SK-N-SH (cell line): Measurements from ENCODE around the gene SERINC1. TPM values are rescaled to one million over a fixed set of nuclear protein-coding genes. Genes with fewer than 3 reads are reported as not detected.
"Not testable (repeated sequence)": the region's sequence is repeated elsewhere in the genome, so short reads cannot be mapped to it uniquely, and the experiment has no call there.

Experiments
- CTCF ChIA-PET: fragments of 300-600, 350-600 bp; formaldehyde crosslinking; extraction: SDS; loops from one replicate; lab custom pipeline; 2021; lab: Yijun Ruan, JAX
- POLR2A ChIA-PET: fragments of 350-600 bp; sonication (Branson Sonifier 250); formaldehyde crosslinking; extraction: SDS; loops from one replicate; lab custom pipeline; 2020; ENCODE audit warnings: antibody characterized with exemption, inconsistent platforms; lab: Yijun Ruan, JAX
- DNase-seq: peaks from one replicate; pipeline ENCODE4 v3.0.0; 2012
- H2AFZ ChIP-seq: fragments of 200-600 bp; sonication (generic); 2 replicates; pipeline ENCODE4 v1.8.1; 2016; ENCODE audit warnings: antibody characterized with exemption, mild to moderate bottlenecking, low read depth
- H3F3A ChIP-seq: fragments of 200-600 bp; sonication (generic); replicated peaks from 2 replicates; pipeline ENCODE3; 2016; ENCODE audit warnings: antibody characterized with exemption, mild to moderate bottlenecking; ENCODE audit not compliant: insufficient read depth
- H3K27ac ChIP-seq, 2 experiments: fragments of 200-500 bp in 1 of 2; fragments of 200-600 bp in 1 of 2; sonication (Bioruptor generic) in 1 of 2; sonication (generic), shearing (Covaris generic) in 1 of 2; 2 replicates each; pipeline versions ENCODE4 v1.5.1 to v1.6.1; 2014 to 2016; ENCODE audit warnings: low read depth in 2 of 2, inconsistent platforms in 1 of 2, low read length in 1 of 2, mild to moderate bottlenecking in 1 of 2, mixed read lengths in 1 of 2
- H3K27me3 ChIP-seq: fragments of 200-600 bp; sonication (generic), shearing (Covaris generic); 2 replicates; pipeline ENCODE4 v1.6.1; 2016; ENCODE audit warnings: mixed run types; ENCODE audit not compliant: insufficient read depth
- H3K36me3 ChIP-seq, 2 experiments: fragments of 200-500 bp in 1 of 2; fragments of 200-600 bp in 1 of 2; sonication (Bioruptor generic) in 1 of 2; sonication (generic) in 1 of 2; replicated peaks in 1 of 2; 2 replicates each; pipeline versions ENCODE3 to v1.5.1; 2014 to 2016; ENCODE audit warnings: low read length in 1 of 2, mild to moderate bottlenecking in 1 of 2; ENCODE audit not compliant: insufficient read depth in 2 of 2, control insufficient read depth in 1 of 2
- H3K4me1 ChIP-seq, 2 experiments: fragments of 200-500 bp in 1 of 2; fragments of 200-600 bp in 1 of 2; sonication (Bioruptor generic) in 1 of 2; sonication (generic), shearing (Covaris generic) in 1 of 2; 2 replicates each; pipeline versions ENCODE4 v1.5.1 to v1.6.1; 2014 to 2016; ENCODE audit warnings: low read depth in 1 of 2, low read length in 1 of 2, mixed run types in 1 of 2; ENCODE audit not compliant: insufficient read depth in 2 of 2, control insufficient read depth in 1 of 2
- H3K4me2 ChIP-seq: fragments of 200-600 bp; sonication (generic), shearing (Covaris generic); 2 replicates; pipeline ENCODE4 v1.6.1; 2017; ENCODE audit warnings: mixed run types
- H3K4me3 ChIP-seq, 2 experiments: fragments of 200-500 bp in 1 of 2; fragments of 200-600 bp in 1 of 2; sonication (Bioruptor generic) in 1 of 2; sonication (generic), shearing (Covaris generic) in 1 of 2; 2 replicates each; pipeline versions ENCODE4 v1.5.1 to v1.8.1; 2014 to 2016; ENCODE audit warnings: low read depth in 2 of 2, inconsistent platforms in 1 of 2, low read length in 1 of 2, mild to moderate bottlenecking in 1 of 2, mixed read lengths in 1 of 2, moderate library complexity in 1 of 2
- H3K79me2 ChIP-seq: fragments of 200-600 bp; sonication (generic); 2 replicates; pipeline ENCODE4 v1.8.1; 2017; ENCODE audit warnings: mild to moderate bottlenecking; ENCODE audit not compliant: insufficient read depth
- H3K9ac ChIP-seq: fragments of 200-600 bp; sonication (generic); 2 replicates; pipeline ENCODE4 v1.6.1; 2017; ENCODE audit warnings: mixed run types
- H3K9me2 ChIP-seq: fragments of 200-600 bp; sonication (generic); 2 replicates; pipeline ENCODE4 v1.6.1; 2017; ENCODE audit warnings: mixed run types
- H3K9me3 ChIP-seq: fragments of 200-600 bp; sonication (generic); 2 replicates; pipeline ENCODE4 v1.6.1; 2017; ENCODE audit warnings: mixed run types, mild to moderate bottlenecking, moderate library complexity
- H4K20me1 ChIP-seq: fragments of 200-600 bp; sonication (generic); 2 replicates; pipeline ENCODE4 v1.6.1; 2017; ENCODE audit warnings: mild to moderate bottlenecking, mixed run types; ENCODE audit not compliant: insufficient read depth
- GATA2 ChIP-seq: sonication (generic); formaldehyde crosslinking; IDR thresholded peaks from 2 replicates; pipeline ENCODE4 v1.5.0; 2020; ENCODE audit warnings: mild to moderate bottlenecking, missing genetic modification reagents
- MXI1 ChIP-seq: IDR thresholded peaks from 2 replicates; pipeline ENCODE4 v1.6.1; 2012; ENCODE audit warnings: mild to moderate bottlenecking, low read depth, low read length, improper control_type of control experiment
- NFIC ChIP-seq: IDR thresholded peaks from 2 replicates; pipeline ENCODE4 v1.4.0; 2012; ENCODE audit warnings: borderline replicate concordance
- RFX5 ChIP-seq: IDR thresholded peaks from 2 replicates; pipeline ENCODE4 v1.6.1; 2012; ENCODE audit warnings: mild to moderate bottlenecking, improper control_type of control experiment, low read length
- TAF1 ChIP-seq: IDR thresholded peaks from 2 replicates; pipeline ENCODE4 v1.6.1; 2012; ENCODE audit warnings: low read depth, mild to moderate bottlenecking, low read length, moderate library complexity, borderline replicate concordance
- TCF12 ChIP-seq: IDR thresholded peaks from 2 replicates; pipeline ENCODE4 v1.4.0; 2012
- WGBS: methylation state at CpG from one replicate; pipeline ENCODE4 v1.1.6; 2017; ENCODE audit warnings: low lambda C conversion rate; 5-methylcytosine and 5-hydroxymethylcytosine counted together
- polyA plus RNA-seq, 3 experiments: library from polyadenylated mRNA; depleted of rRNA; stranded (reverse); fragments of >200 nt; gene quantifications; 2 replicates each; pipeline ENCODE4 v1.2.3, GENCODE V29; 2012
- TF ChIP-seq, protein P1 (sequence below): IDR thresholded peaks from 2 replicates; pipeline ENCODE4 v1.4.0; 2012; ENCODE audit warnings: low read depth, borderline replicate concordance
- TF ChIP-seq, protein P2 (sequence below): IDR thresholded peaks from 2 replicates; pipeline ENCODE4; 2012
- TF ChIP-seq, protein P3 (sequence below): fragments of 200-600 bp; sonication (generic); IDR thresholded peaks from 2 replicates; pipeline ENCODE4 v1.6.1; 2017; ENCODE audit warnings: antibody characterized with exemption, mild to moderate bottlenecking, moderate library complexity

Gene SERINC1
- polyA plus RNA-seq, 1 of the 3 experiments (the other 2 are of a cell fraction): 55.2 TPM

DNA sequence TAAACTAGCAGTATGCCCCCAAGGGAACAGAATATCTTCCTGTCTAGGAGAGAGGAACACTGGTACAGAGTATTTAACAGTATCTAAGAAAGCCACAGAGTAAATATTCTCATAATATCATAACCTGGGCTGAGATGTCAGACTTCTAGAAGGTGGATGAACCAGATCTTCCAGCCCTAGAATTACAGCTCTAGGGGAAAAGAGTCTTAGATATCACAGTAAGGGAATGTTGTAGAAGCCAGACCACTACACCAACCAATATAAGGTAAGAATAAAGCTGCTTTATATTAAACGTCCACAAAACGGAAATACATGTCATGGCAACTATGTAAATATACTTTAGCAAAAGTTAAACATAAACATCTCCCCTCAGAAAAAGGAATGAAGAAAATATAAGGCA lies 12.4 kb downstream of the SERINC1 start (continued):
- TF ChIP-seq, protein P1, sequence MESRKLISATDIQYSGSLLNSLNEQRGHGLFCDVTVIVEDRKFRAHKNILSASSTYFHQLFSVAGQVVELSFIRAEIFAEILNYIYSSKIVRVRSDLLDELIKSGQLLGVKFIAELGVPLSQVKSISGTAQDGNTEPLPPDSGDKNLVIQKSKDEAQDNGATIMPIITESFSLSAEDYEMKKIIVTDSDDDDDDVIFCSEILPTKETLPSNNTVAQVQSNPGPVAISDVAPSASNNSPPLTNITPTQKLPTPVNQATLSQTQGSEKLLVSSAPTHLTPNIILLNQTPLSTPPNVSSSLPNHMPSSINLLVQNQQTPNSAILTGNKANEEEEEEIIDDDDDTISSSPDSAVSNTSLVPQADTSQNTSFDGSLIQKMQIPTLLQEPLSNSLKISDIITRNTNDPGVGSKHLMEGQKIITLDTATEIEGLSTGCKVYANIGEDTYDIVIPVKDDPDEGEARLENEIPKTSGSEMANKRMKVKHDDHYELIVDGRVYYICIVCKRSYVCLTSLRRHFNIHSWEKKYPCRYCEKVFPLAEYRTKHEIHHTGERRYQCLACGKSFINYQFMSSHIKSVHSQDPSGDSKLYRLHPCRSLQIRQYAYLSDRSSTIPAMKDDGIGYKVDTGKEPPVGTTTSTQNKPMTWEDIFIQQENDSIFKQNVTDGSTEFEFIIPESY: no peak
- TF ChIP-seq GATA2 (CRISPR knock-in tag): no peak
- no peak for TF ChIP-seq TCF12

DNA sequence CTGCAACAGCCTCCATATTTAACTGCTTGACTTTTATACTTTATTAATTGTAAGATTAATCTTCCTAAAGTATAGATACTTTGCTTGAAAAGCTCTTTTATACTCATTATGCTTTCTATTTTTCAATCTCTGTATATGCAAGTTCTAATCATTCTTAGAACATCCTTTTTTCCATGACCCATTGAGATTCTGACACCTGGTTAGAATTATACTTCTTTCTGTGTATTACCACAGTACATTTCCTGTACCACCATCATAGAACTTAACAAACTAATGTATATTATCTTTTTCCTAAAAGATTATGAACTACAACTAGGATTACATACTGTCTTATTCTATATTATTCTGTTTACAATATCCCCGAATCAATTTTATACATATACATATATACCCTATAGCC lies 13.5 kb downstream of the SERINC1 start:
- no peaks in the 10 kb centered on the region for H3K9me3 ChIP-seq
- DNase-seq: no peak
- H3K9me2 ChIP-seq: no peaks in the 10 kb centered on the region
- TF ChIP-seq TAF1 (no peak), RFX5 (no peak), MXI1 (no peak), NFIC (no peak)
- TF ChIP-seq, protein P2, sequence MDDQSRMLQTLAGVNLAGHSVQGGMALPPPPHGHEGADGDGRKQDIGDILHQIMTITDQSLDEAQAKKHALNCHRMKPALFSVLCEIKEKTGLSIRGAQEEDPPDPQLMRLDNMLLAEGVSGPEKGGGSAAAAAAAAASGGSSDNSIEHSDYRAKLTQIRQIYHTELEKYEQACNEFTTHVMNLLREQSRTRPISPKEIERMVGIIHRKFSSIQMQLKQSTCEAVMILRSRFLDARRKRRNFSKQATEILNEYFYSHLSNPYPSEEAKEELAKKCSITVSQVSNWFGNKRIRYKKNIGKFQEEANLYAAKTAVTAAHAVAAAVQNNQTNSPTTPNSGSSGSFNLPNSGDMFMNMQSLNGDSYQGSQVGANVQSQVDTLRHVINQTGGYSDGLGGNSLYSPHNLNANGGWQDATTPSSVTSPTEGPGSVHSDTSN: no peak
- TF ChIP-seq, protein P1: no peak
- TF ChIP-seq, protein P3, sequence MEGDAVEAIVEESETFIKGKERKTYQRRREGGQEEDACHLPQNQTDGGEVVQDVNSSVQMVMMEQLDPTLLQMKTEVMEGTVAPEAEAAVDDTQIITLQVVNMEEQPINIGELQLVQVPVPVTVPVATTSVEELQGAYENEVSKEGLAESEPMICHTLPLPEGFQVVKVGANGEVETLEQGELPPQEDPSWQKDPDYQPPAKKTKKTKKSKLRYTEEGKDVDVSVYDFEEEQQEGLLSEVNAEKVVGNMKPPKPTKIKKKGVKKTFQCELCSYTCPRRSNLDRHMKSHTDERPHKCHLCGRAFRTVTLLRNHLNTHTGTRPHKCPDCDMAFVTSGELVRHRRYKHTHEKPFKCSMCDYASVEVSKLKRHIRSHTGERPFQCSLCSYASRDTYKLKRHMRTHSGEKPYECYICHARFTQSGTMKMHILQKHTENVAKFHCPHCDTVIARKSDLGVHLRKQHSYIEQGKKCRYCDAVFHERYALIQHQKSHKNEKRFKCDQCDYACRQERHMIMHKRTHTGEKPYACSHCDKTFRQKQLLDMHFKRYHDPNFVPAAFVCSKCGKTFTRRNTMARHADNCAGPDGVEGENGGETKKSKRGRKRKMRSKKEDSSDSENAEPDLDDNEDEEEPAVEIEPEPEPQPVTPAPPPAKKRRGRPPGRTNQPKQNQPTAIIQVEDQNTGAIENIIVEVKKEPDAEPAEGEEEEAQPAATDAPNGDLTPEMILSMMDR: no peak
- peaks cover 53 to 56% of the 10 kb centered on the region in 2 experiments for H3K36me3 ChIP-seq
- H3K4me1 ChIP-seq: no peaks in the 10 kb centered on the region; a peak in 2 of 4 replicates
- no peak overlapping the region for H3K9ac ChIP-seq
- ChIA-PET CTCF (no interaction called here), POLR2A (no interaction called here)
- H4K20me1 ChIP-seq: peaks cover 69% of the 10 kb centered on the region
- H3K27ac ChIP-seq: no peak overlapping the region
- H2AFZ ChIP-seq: no peak overlapping the region
- H3K4me2 ChIP-seq: no peak overlapping the region
- no peaks in the 10 kb centered on the region for H3F3A ChIP-seq
- no peaks in the 10 kb centered on the region for H3K27me3 ChIP-seq
- H3K79me2 ChIP-seq: peaks cover 70% of the 10 kb centered on the region
- no peak overlapping the region for H3K4me3 ChIP-seq
- 100% methylated on average over 1 of the region's 1 CpG for WGBS

DNA sequence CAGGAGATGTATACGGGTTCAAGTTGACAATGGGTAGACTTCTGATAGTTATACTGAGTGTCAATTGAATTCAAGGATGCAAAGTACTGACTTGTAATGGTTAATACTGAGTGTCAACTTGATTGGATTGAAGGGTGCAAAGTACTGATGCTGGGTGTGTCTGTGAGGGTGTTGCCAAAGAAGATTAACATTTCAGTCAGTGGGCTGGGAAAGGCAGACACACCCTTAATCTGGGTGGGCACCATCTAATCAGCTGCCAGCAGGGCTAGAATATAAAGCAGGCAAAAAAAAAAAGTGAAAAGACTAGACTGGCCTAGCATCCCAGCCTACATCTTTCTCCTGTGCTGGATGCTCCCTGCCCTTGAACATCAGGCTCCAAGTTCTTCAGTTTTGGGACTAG lies 16.5 kb downstream of the SERINC1 start:
- H3F3A ChIP-seq, H3K9me3 ChIP-seq, H3K9me2 ChIP-seq, POLR2A ChIA-PET, H3K4me3 ChIP-seq, H3K27me3 ChIP-seq, H2AFZ ChIP-seq, H3K4me2 ChIP-seq, H3K4me1 ChIP-seq, DNase-seq, H3K27ac ChIP-seq, H3K9ac ChIP-seq: not testable (repeated sequence)
- H3K36me3 ChIP-seq: peaks cover 70 to 83% of the 10 kb centered on the region in 2 experiments
- CTCF ChIA-PET: interaction anchor here (0.9 kb wide), 1 partner anchor 74 kb away, joined by 3 read pairs; no protein-coding TSS in a partner anchor
- peaks cover 41% of the 10 kb centered on the region for H4K20me1 ChIP-seq
- peaks cover 41% of the 10 kb centered on the region for H3K79me2 ChIP-seq
- WGBS: 95% methylated on average over 1 of the region's 1 CpG
